T-helper 2 cell (primary cell): Measurements from ENCODE around the gene TRMT61A.

Experiments used
- DNase-seq, 5 experiments: peaks; one replicate each; pipeline versions ENCODE4 v3.0.0 to v3.0.0-alpha.2; 2012 to 2022

The TRMT61A gene

DNA sequence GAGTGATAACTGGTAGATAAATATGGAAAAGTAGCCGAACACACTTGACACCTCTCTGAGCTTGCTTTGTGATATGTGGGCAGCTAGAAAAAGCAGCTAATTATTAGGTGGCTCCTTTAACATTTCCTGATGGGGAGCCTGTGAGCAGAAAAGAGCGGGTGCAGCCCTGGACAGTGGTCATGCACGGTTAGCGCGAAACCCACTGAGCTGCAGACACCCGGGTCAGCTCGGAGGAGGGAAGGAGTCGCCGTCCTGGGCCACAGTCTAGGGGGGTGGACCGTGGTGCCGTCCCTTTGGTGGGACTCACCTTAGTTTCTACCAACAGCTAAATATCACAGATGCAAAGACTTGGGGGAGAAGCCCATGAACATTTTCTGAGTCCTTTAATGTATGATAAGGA lies 40.4 kb downstream of the TRMT61A start:
- DNase-seq: no peak

GRCh38 chr14:103574104-103574503 lies 45.1 kb downstream of the TRMT61A start:
- DNase-seq: no peak

GRCh38 chr14:103574707-103575285 lies 45.8 kb downstream of the TRMT61A start:
- DNase-seq: no peak

DNA sequence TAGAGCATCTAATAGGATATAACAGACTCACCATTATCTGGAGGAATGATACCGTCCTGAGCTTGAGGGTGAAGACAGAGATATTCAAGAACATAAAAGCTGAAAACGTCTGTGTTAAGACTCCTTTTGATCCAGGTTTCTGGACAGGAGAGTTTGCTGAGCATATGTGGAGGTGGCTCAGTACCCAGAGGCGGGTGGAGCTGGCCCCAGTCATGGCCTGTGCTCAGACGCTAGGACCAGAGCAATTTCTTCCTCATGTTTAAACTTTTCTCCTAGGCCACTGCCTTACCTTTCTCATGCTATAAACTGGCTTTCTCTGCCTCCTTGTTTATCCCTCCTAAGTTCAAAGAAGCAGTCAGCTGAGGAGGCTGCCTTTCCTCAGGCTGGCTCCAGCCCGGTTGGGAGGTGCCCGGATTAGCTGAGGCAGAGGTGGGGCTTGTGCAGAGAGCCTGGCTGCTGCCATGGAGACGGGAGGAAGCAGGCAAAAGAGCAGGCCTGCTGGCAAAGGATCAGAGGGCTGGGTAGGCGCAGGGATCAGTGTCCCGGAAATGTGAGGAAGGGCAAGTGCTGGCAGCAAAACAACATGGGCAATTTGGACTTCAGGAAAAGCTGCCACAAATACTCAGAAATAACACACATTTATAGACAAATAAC lies 47.5 kb downstream of the TRMT61A start:
- DNase-seq: no peak

DNA sequence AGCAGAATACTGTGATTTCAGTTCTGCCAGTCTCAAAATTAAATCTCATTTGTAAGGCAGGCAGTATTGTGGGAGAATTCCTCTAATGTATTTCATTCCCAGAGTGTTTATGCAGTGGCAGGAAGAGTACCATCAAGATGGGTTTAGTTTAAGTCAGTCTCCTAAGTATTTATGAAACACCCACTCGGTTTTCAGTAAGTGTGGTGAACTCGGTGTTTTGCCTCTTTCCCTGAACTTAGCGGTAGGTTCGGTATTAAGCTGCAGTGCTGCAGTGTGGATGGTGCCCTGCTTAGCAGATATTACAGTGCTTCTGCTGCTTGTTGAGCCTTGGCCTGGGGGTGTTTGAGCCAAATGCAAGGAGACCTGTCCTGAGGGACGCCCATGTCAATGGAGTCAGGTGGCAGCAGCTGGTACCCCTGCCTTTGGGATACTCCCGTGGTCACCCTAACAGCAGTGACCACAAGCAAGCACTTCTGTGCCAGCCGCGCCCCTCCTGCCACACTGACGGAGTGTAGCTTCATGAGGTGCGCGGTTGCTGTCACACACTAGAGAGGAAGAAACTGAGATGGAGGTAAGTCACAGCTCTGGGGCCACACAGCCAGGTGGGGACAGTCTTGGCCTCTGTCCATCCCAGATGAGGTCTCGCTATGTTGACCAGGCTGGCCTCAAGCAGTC lies 49.5 kb downstream of the TRMT61A start:
- DNase-seq: no peak

GRCh38 chr14:103581206-103581605 lies 52.2 kb downstream of the TRMT61A start:
- no peak for DNase-seq

DNA sequence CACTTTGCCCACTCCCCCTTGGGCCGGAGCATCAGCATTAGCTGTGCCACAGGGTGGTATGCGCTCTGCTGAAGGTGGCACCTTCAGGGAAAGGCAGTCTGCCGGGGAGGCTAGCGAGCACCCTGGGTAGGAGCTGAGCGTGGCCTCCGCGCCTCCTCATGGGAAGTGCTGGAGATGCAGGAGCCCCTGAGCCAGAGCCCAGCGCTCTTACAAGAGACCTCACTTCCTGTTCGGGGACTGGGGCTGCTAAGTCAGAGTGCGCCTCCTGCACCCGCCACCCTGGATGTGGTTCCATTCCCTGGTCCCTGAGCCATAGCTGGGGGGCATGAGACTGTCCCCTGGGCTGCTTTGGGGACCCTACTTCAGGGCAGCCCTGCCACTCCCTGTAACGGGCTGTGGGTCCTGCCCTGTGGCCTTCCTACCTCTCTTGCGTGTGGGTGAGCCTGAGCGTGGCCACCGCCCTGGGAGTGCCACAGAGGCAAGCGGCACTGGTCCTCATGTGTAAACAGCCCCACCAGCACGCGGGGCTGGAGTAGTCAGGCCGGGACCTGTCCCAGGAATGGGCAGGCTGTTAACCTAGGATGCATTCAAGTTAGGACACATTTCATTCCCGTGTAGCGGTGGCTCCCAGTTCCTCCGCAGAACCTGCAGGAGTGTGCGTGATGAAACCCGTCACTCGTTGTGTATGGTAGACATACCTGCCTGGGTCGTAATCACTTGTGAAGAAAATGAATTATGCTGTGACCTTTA lies 53.1 kb downstream of the TRMT61A start:
- DNase-seq: no peak

- no peak for DNase-seq
Measured at GRCh38 chr14:103584326-103584915, 55.4 kb downstream of the TRMT61A start.
